ENCODE measurements around the gene ELMO1. TPM values are rescaled to one million over a fixed set of nuclear protein-coding genes. Genes with fewer than 3 reads are reported as not detected.
A peak's percentile ranks its signal among the peaks of the same experiment; 100 is the strongest.

The ELMO1 gene
- total and polyA plus RNA-seq, 11 donors, result 6.9 to 38.6 (median 14.7) TPM

- no peak for ATAC-seq
- intact Hi-C loops (cut with DNase I), result loop anchor here in 1 of 10 donors (5.0 kb wide), 2 partner anchors 164 to 379 kb away; no protein-coding TSS in a partner anchor
- Histone ChIP-seq H3K4me3 (no peak overlapping the region), H3K27ac (peak overlapping the region in 1 of 12 donors; percentile 80), H3K27me3 (no peaks in the 10 kb centered on the region), H3K4me1 (peaks cover 8 to 26% (median 18%) of the 10 kb centered on the region in 12 donors), H3K36me3 (no peaks in the 10 kb centered on the region), H3K9me3 (peaks cover 0 to 4% (median 0%) of the 10 kb centered on the region in 12 donors)
- no peak for DNase-seq
- TF ChIP-seq POLR2A (IDR thresholded peaks at IDR 0.05) (no peak), CTCF (IDR thresholded peaks at IDR 0.05) (no peak)
- 91 to 95% (median 94%) methylated on average over 8 of the region's 8 CpGs for WGBS, 4 donors
Measured at GRCh38 chr7:37033141-37033540, 415.5 kb downstream of the ELMO1 start.

GRCh38 chr7:37032258-37032601, 416.4 kb downstream of the ELMO1 start:
- no peak for TF ChIP-seq CTCF (IDR thresholded peaks at IDR 0.05)
- TF ChIP-seq POLR2A (IDR thresholded peaks at IDR 0.05), result no peak
- ATAC-seq, result peak in 2 of 4 donors; percentile 35 to 38
- Histone ChIP-seq H3K4me3 (no peak overlapping the region), H3K27me3 (no peaks in the 10 kb centered on the region), H3K36me3 (no peaks in the 10 kb centered on the region), H3K4me1 (peaks cover 8 to 27% (median 18%) of the 10 kb centered on the region in 12 donors), H3K9me3 (no peaks in the 10 kb centered on the region), H3K27ac (peak overlapping the region; percentile 18 to 82 (median 72))
- intact Hi-C loops (cut with DNase I), result loop anchor here in 1 of 10 donors (5.0 kb wide), 2 partner anchors 165 to 380 kb away; no protein-coding TSS in a partner anchor
- 64 to 86% (median 79%) methylated on average over 4 of the region's 4 CpGs for WGBS, 4 donors
- DNase-seq, result no peak

GRCh38 chr7:37031571-37032257, 416.9 kb downstream of the ELMO1 start:
- intact Hi-C loops (cut with DNase I), result loop anchor here in 1 of 10 donors (5.0 kb wide), 2 partner anchors 166 to 381 kb away; no protein-coding TSS in a partner anchor
- no peaks in the 10 kb centered on the region for H3K36me3 ChIP-seq
- ATAC-seq, result peak; percentile 99 to 100 (median 100)
- H3K27me3 ChIP-seq, result no peaks in the 10 kb centered on the region
- 21 to 25% (median 22%) methylated on average over 9 of the region's 9 CpGs for WGBS, 4 donors
- TF ChIP-seq POLR2A (IDR thresholded peaks at IDR 0.05), result no peak
- TF ChIP-seq CTCF (IDR thresholded peaks at IDR 0.05), result no peak
- H3K4me3 ChIP-seq, result no peak overlapping the region
- no peaks in the 10 kb centered on the region for H3K9me3 ChIP-seq
- peaks cover 8 to 32% (median 18%) of the 10 kb centered on the region in 12 donors for H3K4me1 ChIP-seq
- peak in 4 of 5 donors; percentile 73 to 86 (median 81) for DNase-seq
- peak overlapping the region; percentile 18 to 82 (median 72) for H3K27ac ChIP-seq

- ATAC-seq, result no peak
- WGBS, 4 donors, result 89 to 99% (median 93%) methylated on average over 5 of the region's 5 CpGs
- Histone ChIP-seq H3K27me3 (no peaks in the 10 kb centered on the region), H3K4me3 (no peak overlapping the region), H3K9me3 (no peaks in the 10 kb centered on the region), H3K36me3 (no peaks in the 10 kb centered on the region), H3K27ac (no peak overlapping the region), H3K4me1 (peaks cover 8 to 32% (median 18%) of the 10 kb centered on the region in 12 donors)
- intact Hi-C loops (cut with DNase I), result no loop called here
- TF ChIP-seq CTCF (IDR thresholded peaks at IDR 0.05), result no peak
- no peak for TF ChIP-seq POLR2A (IDR thresholded peaks at IDR 0.05)
- no peak for DNase-seq
Measured at GRCh38 chr7:37028909-37029440, 419.7 kb downstream of the ELMO1 start.

Measured in heart left ventricle (tissue), 16 donors.